K562 (cell line): ENCODE measurements around the gene PDE6G. TPM values are rescaled to one million over a fixed set of nuclear protein-coding genes. Genes with fewer than 3 reads are reported as not detected.

ENCODE experiments used
- ARID3A ChIP-seq: IDR thresholded peaks from 2 replicates; pipeline ENCODE4 v1.6.1; 2012; ENCODE audit warnings: low read depth, low read length, improper control_type of control experiment, borderline replicate concordance
- BRD9 ChIP-seq: fragments of 450-650 bp; IDR thresholded peaks from 2 replicates; pipeline ENCODE4 v1.6.1; 2018; ENCODE audit warnings: low read depth; ENCODE audit not compliant: partially characterized antibody
- CHD1 ChIP-seq: fragments of 200-600 bp; sonication (generic); IDR thresholded peaks from one replicate; pipeline ENCODE4 v1.6.1; 2012; ENCODE audit warnings: mild to moderate bottlenecking, moderate library complexity, low read length, inconsistent platforms
- COPS2 ChIP-seq: fragments of 450-650 bp; conservative IDR thresholded peaks from 2 replicates; pipeline ENCODE4 v1.6.1; 2016; ENCODE audit warnings: mild to moderate bottlenecking, moderate library complexity
- FOXO4 ChIP-seq: fragments of 450-650 bp; formaldehyde crosslinking; IDR thresholded peaks from 2 replicates; pipeline ENCODE4 v1.4.0; 2020; ENCODE audit warnings: mild to moderate bottlenecking, moderate library complexity
- ILF3 ChIP-seq: fragments of 450-650 bp; IDR thresholded peaks from 2 replicates; pipeline ENCODE4 v1.6.1; 2018; ENCODE audit warnings: antibody characterized with exemption, mild to moderate bottlenecking, moderate library complexity, borderline replicate concordance
- MAFK ChIP-seq: IDR thresholded peaks from 2 replicates; pipeline ENCODE4 v1.6.1; 2011; ENCODE audit warnings: low read length, improper control_type of control experiment
- MAZ ChIP-seq, 2 experiments: fragments of 450-650 bp in 1 of 2; sonication (generic) in 1 of 2; formaldehyde crosslinking; IDR thresholded peaks in 1 of 2; conservative IDR thresholded peaks in 1 of 2; 2 replicates each; pipeline versions ENCODE4 v1.4.0 to v1.5.0; 2020; ENCODE audit warnings: mild to moderate bottlenecking in 1 of 2, missing genetic modification reagents in 1 of 2
- OTX1 ChIP-seq: fragments of 450-650 bp; formaldehyde crosslinking; IDR thresholded peaks from 2 replicates; pipeline ENCODE4 v1.4.0; 2022; ENCODE audit warnings: mild to moderate bottlenecking
- ZBTB1 ChIP-seq: sonication (generic); formaldehyde crosslinking; IDR thresholded peaks from 2 replicates; pipeline ENCODE4 v1.8.1; 2023; ENCODE audit warnings: missing genetic modification reagents, low read depth, mild to moderate bottlenecking, borderline replicate concordance
- ZBTB17 ChIP-seq: fragments of 450-650 bp; formaldehyde crosslinking; IDR thresholded peaks from 2 replicates; pipeline ENCODE4 v1.4.0; 2020; ENCODE audit warnings: mild to moderate bottlenecking
- ZC3H4 ChIP-seq: sonication (generic); formaldehyde crosslinking; IDR thresholded peaks from 2 replicates; pipeline ENCODE4 v1.9.0; 2021; ENCODE audit warnings: missing genetic modification reagents, borderline replicate concordance
- polyA plus RNA-seq, 8 experiments: library from polyadenylated mRNA; depleted of rRNA in 4 of 8; stranded (reverse) in 5 of 8; unstranded in 3 of 8; fragments of >200 nt; fragmentation: Nextera tagmentation in 2 of 8; fragmentation: Illumina TruSeq in 1 of 8; extraction: Ambion mirVana in 2 of 8; extraction: Trizol in 1 of 8; gene quantifications; 2 replicates each; pipeline versions ENCODE4 v1.2.1 to v1.2.3, GENCODE V29; 2011 to 2014; ENCODE audit warnings: inconsistent platforms in 1 of 8, missing spikeins in 1 of 8
- total RNA-seq, 7 experiments: library from RNA; depleted of rRNA in 6 of 7; stranded (reverse); fragments of >200 nt in 6 of 7; fragmentation: Illumina TruSeq in 2 of 7; extraction: Trizol in 2 of 7; gene quantifications; 2 replicates each; pipeline versions ENCODE4 v1.2.1 to v1.2.3, GENCODE V29; 2011 to 2021; ENCODE audit warnings: low replicate concordance in 1 of 7
- TF ChIP-seq, protein P1 (sequence below), 2 experiments: IDR thresholded peaks; 2 replicates each; pipeline ENCODE4 v1.6.1; 2012; ENCODE audit warnings: improper control_type of control experiment in 2 of 2, low read depth in 2 of 2, low read length in 2 of 2, borderline replicate concordance in 1 of 2
- TF ChIP-seq, protein P2 (sequence below), 2 experiments: fragments of 200-800 bp in 1 of 2; sonication (Bioruptor generic) in 1 of 2; sonication (generic) in 1 of 2; formaldehyde crosslinking in 1 of 2; IDR thresholded peaks in 1 of 2; conservative IDR thresholded peaks in 1 of 2; 2 replicates each; pipeline versions ENCODE4 v1.5.0 to v1.6.1; 2016 to 2020; ENCODE audit warnings: missing compliant biosample characterization in 1 of 2, missing genetic modification characterization in 1 of 2, missing genetic modification reagents in 1 of 2

PDE6G gene
- total and polyA plus RNA-seq, 9 of the 15 experiments (the other 6 are each of a cell fraction or from before 2014, with no cell fraction given) = 0.14 to 0.59 TPM; not detected in 7

DNA sequence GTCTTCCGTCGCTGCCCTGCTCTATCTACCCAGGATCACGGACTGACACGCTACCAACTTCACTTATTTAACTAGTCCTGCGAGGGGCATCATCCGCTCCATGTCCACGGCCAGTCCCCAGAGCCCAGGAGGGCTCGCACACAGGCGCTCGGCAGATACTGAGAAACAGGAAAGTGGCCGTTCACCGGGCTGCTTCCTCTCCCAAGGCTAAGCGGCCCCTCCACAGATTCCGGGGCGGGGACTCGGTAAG lies 9.7 kb upstream of the PDE6G start (continued):
- TF ChIP-seq CHD1 (peak; percentile 70), COPS2 (no peak), FOXO4 (CRISPR knock-in tag) (no peak), BRD9 (peak; percentile 6), OTX1 (no peak), ARID3A (no peak), MAFK (no peak), ZC3H4 (CRISPR knock-in tag) (no peak), ILF3 (no peak), ZBTB17 (CRISPR knock-in tag) (no peak), MAZ (CRISPR knock-in tag; conservative IDR thresholded peaks at IDR 0.05 in 1 of 2, IDR thresholded peaks at IDR 0.05 in 1 of 2) (0 out of 4 replicates have a peak, but pooled peaks of 1 of the 2 experiments have one; percentile 3), ZBTB1 (CRISPR knock-in tag) (0 out of 2 replicates have a peak, but pooled peaks have one; percentile 26)
- TF ChIP-seq, protein P1, sequence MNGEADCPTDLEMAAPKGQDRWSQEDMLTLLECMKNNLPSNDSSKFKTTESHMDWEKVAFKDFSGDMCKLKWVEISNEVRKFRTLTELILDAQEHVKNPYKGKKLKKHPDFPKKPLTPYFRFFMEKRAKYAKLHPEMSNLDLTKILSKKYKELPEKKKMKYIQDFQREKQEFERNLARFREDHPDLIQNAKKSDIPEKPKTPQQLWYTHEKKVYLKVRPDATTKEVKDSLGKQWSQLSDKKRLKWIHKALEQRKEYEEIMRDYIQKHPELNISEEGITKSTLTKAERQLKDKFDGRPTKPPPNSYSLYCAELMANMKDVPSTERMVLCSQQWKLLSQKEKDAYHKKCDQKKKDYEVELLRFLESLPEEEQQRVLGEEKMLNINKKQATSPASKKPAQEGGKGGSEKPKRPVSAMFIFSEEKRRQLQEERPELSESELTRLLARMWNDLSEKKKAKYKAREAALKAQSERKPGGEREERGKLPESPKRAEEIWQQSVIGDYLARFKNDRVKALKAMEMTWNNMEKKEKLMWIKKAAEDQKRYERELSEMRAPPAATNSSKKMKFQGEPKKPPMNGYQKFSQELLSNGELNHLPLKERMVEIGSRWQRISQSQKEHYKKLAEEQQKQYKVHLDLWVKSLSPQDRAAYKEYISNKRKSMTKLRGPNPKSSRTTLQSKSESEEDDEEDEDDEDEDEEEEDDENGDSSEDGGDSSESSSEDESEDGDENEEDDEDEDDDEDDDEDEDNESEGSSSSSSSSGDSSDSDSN (IDR thresholded peaks at IDR 0.05; ENCODE audit: borderline replicate concordance in 1 of 2, low read depth in 2 of 2, low read length in 2 of 2) = peak in 1 of 2 experiments; percentile 3; a peak in 1 of 4 replicates
- TF ChIP-seq, protein P2, sequence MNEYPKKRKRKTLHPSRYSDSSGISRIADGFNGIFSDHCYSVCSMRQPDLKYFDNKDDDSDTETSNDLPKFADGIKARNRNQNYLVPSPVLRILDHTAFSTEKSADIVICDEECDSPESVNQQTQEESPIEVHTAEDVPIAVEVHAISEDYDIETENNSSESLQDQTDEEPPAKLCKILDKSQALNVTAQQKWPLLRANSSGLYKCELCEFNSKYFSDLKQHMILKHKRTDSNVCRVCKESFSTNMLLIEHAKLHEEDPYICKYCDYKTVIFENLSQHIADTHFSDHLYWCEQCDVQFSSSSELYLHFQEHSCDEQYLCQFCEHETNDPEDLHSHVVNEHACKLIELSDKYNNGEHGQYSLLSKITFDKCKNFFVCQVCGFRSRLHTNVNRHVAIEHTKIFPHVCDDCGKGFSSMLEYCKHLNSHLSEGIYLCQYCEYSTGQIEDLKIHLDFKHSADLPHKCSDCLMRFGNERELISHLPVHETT (CRISPR knock-in tag; conservative IDR thresholded peaks at IDR 0.05 in 1 of 2, IDR thresholded peaks at IDR 0.05 in 1 of 2) = peak in 1 of 2 experiments; percentile 40; a peak in 1 of 4 replicates
- TF ChIP-seq, all 486 proteins: peak for 11
